HCT116 (cell line): ENCODE measurements around the gene MACROD1. TPM values are rescaled to one million over a fixed set of nuclear protein-coding genes. Genes with fewer than 3 reads are reported as not detected.

ENCODE experiments used
- ATAC-seq: fragments of 200-7000 bp; cut with Tn5 transposase; 2 replicates; pipeline ENCODE4 v1.9.1; 2020; ENCODE audit warnings: mild to moderate bottlenecking, moderate library complexity
- BruUV-seq: library from RNA; stranded (reverse); fragments of 400-500 nt; replicated peaks from 2 replicates; lab custom pipeline; 2021; lab: Mats Ljungman, UMichigan
- CTCF ChIA-PET: fragments of 300-600 bp; sonication (Branson Sonifier 250); formaldehyde crosslinking; loops from one replicate; lab custom pipeline; 2021; ENCODE audit warnings: antibody characterized with exemption; lab: Charles Lee
- POLR2A ChIA-PET: fragments of 300-600, 350-600 bp; sonication (Branson Sonifier 250); formaldehyde crosslinking; loops from one replicate; lab custom pipeline; 2021; ENCODE audit warnings: antibody characterized with exemption; lab: Charles Lee
- RAD21 ChIA-PET, 2 experiments: fragments of 300-600 bp; sonication (Branson Sonifier 250); formaldehyde crosslinking; loops; one replicate each; lab custom pipeline; 2023; ENCODE audit warnings: low total read pairs in 2 of 2; ENCODE audit not compliant: uncharacterized antibody in 2 of 2, unreplicated experiment in 2 of 2, low non-redundant PET in 1 of 2; lab: Charles Lee
- DNase-seq: peaks from one replicate; pipeline ENCODE4 v3.0.0-alpha.2; 2010; ENCODE audit warnings: low read depth, low spot score
- H2AFZ ChIP-seq: fragments of 200-600 bp; shearing (Covaris generic), sonication (generic); 2 replicates; pipeline ENCODE4 v1.6.1; 2017; ENCODE audit warnings: low read depth, mixed run types, mixed read lengths, antibody characterized with exemption, low read length; ENCODE audit not compliant: poor library complexity, severe bottlenecking
- H3K27ac ChIP-seq: 2 replicates; pipeline ENCODE4 v1.5.1; 2012; ENCODE audit warnings: low read depth, low read length
- H3K27me3 ChIP-seq: fragments of 200-600 bp; sonication (generic); 2 replicates; pipeline ENCODE4 v1.6.1; 2016; ENCODE audit warnings: mixed run types, low read length, mixed read lengths; ENCODE audit not compliant: insufficient read depth
- H3K36me3 ChIP-seq, 2 experiments: fragments of 200-500 bp in 1 of 2; fragments of 200-600 bp in 1 of 2; sonication (Bioruptor generic) in 1 of 2; sonication (generic) in 1 of 2; 2 replicates each; pipeline versions ENCODE4 v1.5.1 to v1.6.1; 2014 to 2016; ENCODE audit warnings: low read length in 2 of 2, inconsistent platforms in 1 of 2, mixed read lengths in 1 of 2, mixed run types in 1 of 2; ENCODE audit not compliant: insufficient read depth in 2 of 2, control insufficient read depth in 1 of 2
- H3K4me1 ChIP-seq, 2 experiments: fragments of 200-600 bp in 1 of 2; sonication (generic) in 1 of 2; 2 replicates each; pipeline versions ENCODE4 v1.5.1 to v1.6.1; 2012 to 2017; ENCODE audit warnings: low read length in 2 of 2, inconsistent platforms in 1 of 2, mild to moderate bottlenecking in 1 of 2, mixed read lengths in 1 of 2, mixed run types in 1 of 2, moderate library complexity in 1 of 2; ENCODE audit not compliant: insufficient read depth in 2 of 2, control insufficient read depth in 1 of 2
- H3K4me2 ChIP-seq: fragments of 200-600 bp; sonication (generic); 2 replicates; pipeline ENCODE4 v1.6.1; 2017; ENCODE audit warnings: mixed run types, low read length, mixed read lengths
- H3K4me3 ChIP-seq, 2 experiments: fragments of 200-600 bp in 1 of 2; sonication (generic) in 1 of 2; replicated peaks in 1 of 2; 2 replicates each; pipeline ENCODE4 v1.5.1; 2011 to 2016; ENCODE audit warnings: low read length in 2 of 2, control low read depth in 1 of 2, low read depth in 1 of 2, mild to moderate bottlenecking in 1 of 2, mixed read lengths in 1 of 2, mixed run types in 1 of 2
- H3K79me2 ChIP-seq: fragments of 200-600 bp; sonication (generic); 2 replicates; pipeline ENCODE4 v1.6.1; 2017; ENCODE audit warnings: mild to moderate bottlenecking, mixed run types, low read length, moderate library complexity, mixed read lengths; ENCODE audit not compliant: insufficient read depth
- H3K9ac ChIP-seq: fragments of 200-600 bp; sonication (generic); 2 replicates; pipeline ENCODE4 v1.6.1; 2016; ENCODE audit warnings: low read length, mixed read lengths
- H3K9me2 ChIP-seq: fragments of 200-600 bp; sonication (generic), shearing (Covaris generic); 2 replicates; pipeline ENCODE4 v1.6.1; 2017; ENCODE audit warnings: mixed run types, mild to moderate bottlenecking, moderate library complexity; ENCODE audit not compliant: insufficient read depth
- H3K9me3 ChIP-seq, 2 experiments: fragments of 200-500 bp in 1 of 2; fragments of 200-600 bp in 1 of 2; sonication (Bioruptor generic) in 1 of 2; sonication (generic) in 1 of 2; 2 replicates each; pipeline ENCODE4 v1.6.1; 2014 to 2017; ENCODE audit warnings: low read length in 2 of 2, mixed read lengths in 2 of 2, inconsistent platforms in 1 of 2, low read depth in 1 of 2, mild to moderate bottlenecking in 1 of 2, mixed run types in 1 of 2, moderate library complexity in 1 of 2; ENCODE audit not compliant: control insufficient read depth in 1 of 2, insufficient read depth in 1 of 2
- H4K20me1 ChIP-seq: fragments of 200-600 bp; sonication (generic), shearing (Covaris generic); 2 replicates; pipeline ENCODE4 v1.6.1; 2017; ENCODE audit warnings: mixed run types, mild to moderate bottlenecking, moderate library complexity; ENCODE audit not compliant: insufficient read depth
- CBX3 ChIP-seq: IDR thresholded peaks from 2 replicates; pipeline ENCODE4 v1.6.1; 2012; ENCODE audit warnings: low read depth
- CEBPB ChIP-seq: IDR thresholded peaks from 2 replicates; pipeline ENCODE4 v1.6.1; 2012; ENCODE audit warnings: low read depth
- CTCF ChIP-seq, 3 experiments: fragments of 200-600 bp in 1 of 3; sonication (generic) in 1 of 3; IDR thresholded peaks in 2 of 3; conservative IDR thresholded peaks in 1 of 3; 2 replicates each; pipeline ENCODE4 v1.5.1; 2012 to 2017; ENCODE audit warnings: low read depth in 2 of 3, low read length in 2 of 3, antibody characterized with exemption in 1 of 3, borderline replicate concordance in 1 of 3, control low read depth in 1 of 3, mild to moderate bottlenecking in 1 of 3, mixed read lengths in 1 of 3, mixed run types in 1 of 3, moderate library complexity in 1 of 3; ENCODE audit not compliant: insufficient read depth in 1 of 3
- ELF1 ChIP-seq: IDR thresholded peaks from 2 replicates; pipeline ENCODE4 v1.6.1; 2012; ENCODE audit warnings: low read depth, borderline replicate concordance
- JUND ChIP-seq: IDR thresholded peaks from 2 replicates; pipeline ENCODE4 v1.6.1; 2012
- SIN3A ChIP-seq: IDR thresholded peaks from 2 replicates; pipeline ENCODE4 v1.6.1; 2012; ENCODE audit warnings: low read depth
- YY1 ChIP-seq: IDR thresholded peaks from 2 replicates; pipeline ENCODE4 v1.6.1; 2011; ENCODE audit warnings: low read length, low read depth, moderate library complexity, mild to moderate bottlenecking; ENCODE audit not compliant: insufficient replicate concordance; ENCODE audit errors: extremely low read depth
- intact Hi-C: fragments of 100-400 bp; cut with micrococcal nuclease; formaldehyde crosslinking; loops from 2 replicates; pipeline ENCODE4 v1.10.0; 2022
- total RNA-seq: library from RNA; stranded (reverse); gene quantifications from one replicate; pipeline ENCODE4 v1.2.1, GENCODE V29; 2021; ENCODE audit not compliant: unreplicated experiment
- TF ChIP-seq, protein P1 (sequence below): IDR thresholded peaks from 2 replicates; pipeline ENCODE4 v1.6.1; 2012; ENCODE audit warnings: low read depth
- TF ChIP-seq, protein P2 (sequence below): IDR thresholded peaks from 2 replicates; pipeline ENCODE4 v1.6.1; 2012

MACROD1 gene
- total RNA-seq, 1 experiment from 2014 or later: 61.1 TPM

DNA sequence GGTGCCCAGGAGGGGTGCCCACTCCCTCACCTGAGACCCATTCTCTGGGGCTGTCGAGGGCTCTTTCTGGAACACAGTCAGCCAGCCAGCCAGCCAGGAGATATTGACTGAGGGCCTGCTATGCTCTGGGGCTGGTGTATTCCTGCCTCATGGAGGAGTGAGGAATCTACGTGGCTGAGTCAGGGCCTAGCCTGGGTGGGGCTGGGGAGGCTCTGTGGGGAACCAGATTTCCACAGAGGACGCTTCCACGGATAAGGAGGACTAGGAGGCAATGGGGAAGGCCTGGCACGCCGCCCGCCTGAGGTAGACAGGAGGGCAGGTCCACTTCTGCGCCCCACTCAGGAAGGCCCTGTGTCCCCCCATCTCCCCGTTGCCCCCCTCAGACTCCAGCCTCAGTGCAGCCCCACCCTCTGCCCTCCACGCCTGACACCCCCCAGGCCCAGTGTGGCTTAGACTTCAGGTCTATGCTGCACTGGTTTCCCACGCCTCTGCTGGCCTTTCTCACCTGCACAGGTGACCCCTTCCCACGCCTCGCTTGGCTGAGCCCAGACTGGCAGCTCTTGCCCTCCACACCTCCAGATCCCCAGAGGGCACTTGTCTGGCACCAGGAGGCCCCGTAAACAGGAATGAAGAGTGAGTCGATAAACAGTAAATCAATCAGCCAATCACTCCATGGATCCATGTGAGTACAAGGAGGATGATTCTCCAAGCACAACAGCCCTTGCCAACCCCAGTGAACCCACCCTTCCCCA, 37.5 kb downstream of the MACROD1 start:
- no peak overlapping the region for H3K4me2 ChIP-seq
- no peaks in the 10 kb centered on the region for H3K79me2 ChIP-seq
- no peak for DNase-seq
- ChIA-PET RAD21 (no interaction called here), CTCF (no interaction called here), POLR2A (no interaction called here)
- no peak overlapping the region for H3K9ac ChIP-seq
- no peak; the same call in 1 of the 2 replicates for ATAC-seq
- no peaks in the 10 kb centered on the region for H3K4me1 ChIP-seq
- no peak overlapping the region for H3K4me3 ChIP-seq
- H4K20me1 ChIP-seq: no peaks in the 10 kb centered on the region
- no peaks in the 10 kb centered on the region for H3K9me3 ChIP-seq
- TF ChIP-seq CEBPB (no peak), YY1 (no peak), ELF1 (no peak), SIN3A (no peak), JUND (no peak), CBX3 (no peak), CTCF (IDR thresholded peaks at IDR 0.05 in 2 of 3, conservative IDR thresholded peaks at IDR 0.05 in 1 of 3; ENCODE audit: borderline replicate concordance in 1 of 3, insufficient read depth in 1 of 3, low read depth in 2 of 3, low read length in 2 of 3) (no peak)
- TF ChIP-seq, protein P1, sequence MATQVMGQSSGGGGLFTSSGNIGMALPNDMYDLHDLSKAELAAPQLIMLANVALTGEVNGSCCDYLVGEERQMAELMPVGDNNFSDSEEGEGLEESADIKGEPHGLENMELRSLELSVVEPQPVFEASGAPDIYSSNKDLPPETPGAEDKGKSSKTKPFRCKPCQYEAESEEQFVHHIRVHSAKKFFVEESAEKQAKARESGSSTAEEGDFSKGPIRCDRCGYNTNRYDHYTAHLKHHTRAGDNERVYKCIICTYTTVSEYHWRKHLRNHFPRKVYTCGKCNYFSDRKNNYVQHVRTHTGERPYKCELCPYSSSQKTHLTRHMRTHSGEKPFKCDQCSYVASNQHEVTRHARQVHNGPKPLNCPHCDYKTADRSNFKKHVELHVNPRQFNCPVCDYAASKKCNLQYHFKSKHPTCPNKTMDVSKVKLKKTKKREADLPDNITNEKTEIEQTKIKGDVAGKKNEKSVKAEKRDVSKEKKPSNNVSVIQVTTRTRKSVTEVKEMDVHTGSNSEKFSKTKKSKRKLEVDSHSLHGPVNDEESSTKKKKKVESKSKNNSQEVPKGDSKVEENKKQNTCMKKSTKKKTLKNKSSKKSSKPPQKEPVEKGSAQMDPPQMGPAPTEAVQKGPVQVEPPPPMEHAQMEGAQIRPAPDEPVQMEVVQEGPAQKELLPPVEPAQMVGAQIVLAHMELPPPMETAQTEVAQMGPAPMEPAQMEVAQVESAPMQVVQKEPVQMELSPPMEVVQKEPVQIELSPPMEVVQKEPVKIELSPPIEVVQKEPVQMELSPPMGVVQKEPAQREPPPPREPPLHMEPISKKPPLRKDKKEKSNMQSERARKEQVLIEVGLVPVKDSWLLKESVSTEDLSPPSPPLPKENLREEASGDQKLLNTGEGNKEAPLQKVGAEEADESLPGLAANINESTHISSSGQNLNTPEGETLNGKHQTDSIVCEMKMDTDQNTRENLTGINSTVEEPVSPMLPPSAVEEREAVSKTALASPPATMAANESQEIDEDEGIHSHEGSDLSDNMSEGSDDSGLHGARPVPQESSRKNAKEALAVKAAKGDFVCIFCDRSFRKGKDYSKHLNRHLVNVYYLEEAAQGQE: no peak
- TF ChIP-seq, protein P2, sequence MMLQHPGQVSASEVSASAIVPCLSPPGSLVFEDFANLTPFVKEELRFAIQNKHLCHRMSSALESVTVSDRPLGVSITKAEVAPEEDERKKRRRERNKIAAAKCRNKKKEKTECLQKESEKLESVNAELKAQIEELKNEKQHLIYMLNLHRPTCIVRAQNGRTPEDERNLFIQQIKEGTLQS: no peak
- no peak overlapping the region for H2AFZ ChIP-seq
- no peaks in the 10 kb centered on the region for H3K36me3 ChIP-seq
- H3K27ac ChIP-seq: no peak overlapping the region
- no peaks in the 10 kb centered on the region for H3K27me3 ChIP-seq
- no peaks in the 10 kb centered on the region for H3K9me2 ChIP-seq
- intact Hi-C loops: no loop called here
- BruUV-seq: no TSS peak
